H1 (cell line): ENCODE results near the gene COL28A1. TPM values are rescaled to one million over a fixed set of nuclear protein-coding genes. Genes with fewer than 3 reads are reported as not detected.

Experiments used
- CTCF ChIA-PET: fragments of 300-600 bp; sonication (Branson Sonifier 250); formaldehyde crosslinking; loops from one replicate; lab custom pipeline; 2021; ENCODE audit not compliant: partially characterized antibody; lab: Charles Lee
- POLR2A ChIA-PET: fragments of 300-600 bp; sonication (Branson Sonifier 250); formaldehyde crosslinking; loops from one replicate; lab custom pipeline; 2021; ENCODE audit warnings: inconsistent platforms; ENCODE audit not compliant: partially characterized antibody; lab: Charles Lee
- DNase-seq, 2 experiments: peaks; one replicate each; pipeline versions ENCODE4 v3.0.0 to v3.0.0-alpha.2; 2010 to 2022; ENCODE audit warnings: low spot score in 2 of 2, low read depth in 1 of 2, mixed read lengths in 1 of 2
- FAIRE-seq: peaks from 2 replicates; lab custom pipeline; 2011; peaks lifted over from hg19 to GRCh38; lab: Jason Lieb, UNC
- H2AFZ ChIP-seq: 2 replicates; pipeline ENCODE4 v1.8.1; 2012; ENCODE audit warnings: low read length, inconsistent platforms
- H2AK5ac ChIP-seq: 2 replicates; pipeline ENCODE4 v1.6.1; 2013; ENCODE audit warnings: low read depth, low read length
- H2BK120ac ChIP-seq: replicated peaks from 2 replicates; pipeline ENCODE3; 2013; ENCODE audit warnings: low read depth, low read length, inconsistent platforms
- H2BK12ac ChIP-seq: 2 replicates; pipeline ENCODE4 v1.6.1; 2013; ENCODE audit warnings: low read depth, low read length
- H2BK15ac ChIP-seq: 2 replicates; pipeline ENCODE4 v1.6.1; 2013; ENCODE audit warnings: low read length
- H2BK20ac ChIP-seq: 2 replicates; pipeline ENCODE4 v1.6.1; 2013; ENCODE audit warnings: low read length
- H2BK5ac ChIP-seq: 2 replicates; pipeline ENCODE4 v1.6.1; 2013; ENCODE audit warnings: low read depth, low read length
- H3K14ac ChIP-seq: 2 replicates; pipeline ENCODE4 v1.6.1; 2013; ENCODE audit warnings: inconsistent platforms; ENCODE audit not compliant: insufficient read length
- H3K18ac ChIP-seq: 2 replicates; pipeline ENCODE4 v1.6.1; 2013; ENCODE audit warnings: low read length; ENCODE audit errors: extremely low read depth
- H3K23ac ChIP-seq: 2 replicates; pipeline ENCODE4 v1.6.1; 2013; ENCODE audit warnings: inconsistent platforms; ENCODE audit not compliant: insufficient read length
- H3K23me2 ChIP-seq: 2 replicates; pipeline ENCODE4 v1.6.1; 2013; ENCODE audit warnings: low read depth, low read length
- H3K27ac ChIP-seq: 2 replicates; pipeline ENCODE4 v1.6.1; 2011; ENCODE audit warnings: low read depth, low read length, inconsistent platforms
- H3K27me3 ChIP-seq, 4 experiments: replicated peaks in 1 of 4; 1 replicate in 1 of 4; 2 replicates in 3 of 4; pipeline versions ENCODE4 v1.6.1 to v1.8.1; 2011 to 2013; ENCODE audit warnings: low read length in 3 of 4, mild to moderate bottlenecking in 3 of 4, inconsistent platforms in 2 of 4, mixed read lengths in 2 of 4, moderate library complexity in 1 of 4; ENCODE audit not compliant: control insufficient read depth in 3 of 4, insufficient read depth in 3 of 4; ENCODE audit errors: extremely low read depth in 1 of 4
- H3K36me3 ChIP-seq, 4 experiments: 2 replicates each; pipeline versions ENCODE4 v1.6.1 to v1.8.1; 2011 to 2013; ENCODE audit warnings: mild to moderate bottlenecking in 4 of 4, low read length in 3 of 4, moderate library complexity in 2 of 4, control low read depth in 1 of 4, inconsistent platforms in 1 of 4; ENCODE audit not compliant: insufficient read depth in 4 of 4, control insufficient read depth in 2 of 4
- H3K4ac ChIP-seq: replicated peaks from 2 replicates; pipeline ENCODE3; 2013; ENCODE audit warnings: low read length, low read depth, mixed read lengths, inconsistent platforms; ENCODE audit not compliant: insufficient read length
- H3K4me1 ChIP-seq, 4 experiments: replicated peaks in 1 of 4; 1 replicate in 1 of 4; 2 replicates in 3 of 4; pipeline versions ENCODE4 v1.6.1 to v1.8.1; 2011 to 2013; ENCODE audit warnings: low read length in 3 of 4, inconsistent platforms in 2 of 4, mixed read lengths in 1 of 4; ENCODE audit not compliant: insufficient read depth in 4 of 4, control insufficient read depth in 3 of 4
- H3K4me2 ChIP-seq, 2 experiments: 2 replicates each; pipeline versions ENCODE4 v1.6.1 to v1.8.1; 2011 to 2013; ENCODE audit warnings: low read depth in 2 of 2, low read length in 2 of 2, control low read depth in 1 of 2, inconsistent platforms in 1 of 2, mild to moderate bottlenecking in 1 of 2; ENCODE audit not compliant: insufficient read depth in 1 of 2
- H3K4me3 ChIP-seq, 4 experiments: fragments of 200-600, 300-600 bp in 1 of 4; sonication (generic), shearing (Covaris generic), sonication (Bioruptor Twin) in 1 of 4; 2 replicates each; pipeline versions ENCODE4 v1.5.1 to v1.8.1; 2011 to 2016; ENCODE audit warnings: low read length in 4 of 4, low read depth in 3 of 4, control low read depth in 2 of 4, inconsistent platforms in 2 of 4, mild to moderate bottlenecking in 2 of 4, mixed read lengths in 1 of 4, moderate library complexity in 1 of 4; ENCODE audit not compliant: insufficient read depth in 2 of 4; ENCODE audit errors: extremely low read depth in 1 of 4
- H3K56ac ChIP-seq: replicated peaks from 2 replicates; pipeline ENCODE3; 2013; ENCODE audit warnings: low read depth, mild to moderate bottlenecking, mixed read lengths, low read length, inconsistent platforms; ENCODE audit not compliant: insufficient read length
- H3K79me1 ChIP-seq: 2 replicates; pipeline ENCODE4 v1.6.1; 2013; ENCODE audit warnings: low read depth, low read length, control low read depth
- H3K79me2 ChIP-seq, 2 experiments: 2 replicates each; pipeline versions ENCODE4 v1.6.1 to v1.8.1; 2012 to 2013; ENCODE audit warnings: low read length in 2 of 2, mild to moderate bottlenecking in 2 of 2, inconsistent platforms in 1 of 2; ENCODE audit not compliant: insufficient read depth in 2 of 2, control insufficient read depth in 1 of 2
- H3K9ac ChIP-seq, 4 experiments: replicated peaks in 1 of 4; 1 replicate in 1 of 4; 2 replicates in 3 of 4; pipeline versions ENCODE4 v1.6.1 to v1.8.1; 2011 to 2013; ENCODE audit warnings: low read depth in 3 of 4, low read length in 3 of 4, control low read depth in 2 of 4, mild to moderate bottlenecking in 2 of 4, moderate library complexity in 2 of 4, inconsistent platforms in 1 of 4; ENCODE audit errors: extremely low read depth in 1 of 4
- H3K9me3 ChIP-seq, 2 experiments: 2 replicates each; pipeline versions ENCODE4 v1.6.1 to v1.8.1; 2012 to 2013; ENCODE audit warnings: mild to moderate bottlenecking in 2 of 2, moderate library complexity in 2 of 2, control low read depth in 1 of 2, inconsistent platforms in 1 of 2, low read depth in 1 of 2, low read length in 1 of 2, mixed read lengths in 1 of 2; ENCODE audit not compliant: insufficient read depth in 2 of 2
- H4K20me1 ChIP-seq, 2 experiments: replicated peaks in 1 of 2; 2 replicates each; pipeline versions ENCODE3 to v1.8.1; 2011 to 2013; ENCODE audit warnings: inconsistent platforms in 2 of 2, low read length in 2 of 2, mild to moderate bottlenecking in 1 of 2; ENCODE audit not compliant: insufficient read depth in 2 of 2, control insufficient read depth in 1 of 2
- H4K5ac ChIP-seq: 2 replicates; pipeline ENCODE4 v1.6.1; 2013; ENCODE audit warnings: low read length, low read depth, mixed read lengths, inconsistent platforms; ENCODE audit not compliant: insufficient read length
- H4K8ac ChIP-seq: 2 replicates; pipeline ENCODE4 v1.8.0; 2013; ENCODE audit warnings: mild to moderate bottlenecking, moderate library complexity, low read length, inconsistent platforms; ENCODE audit not compliant: insufficient read depth; ENCODE audit errors: extremely low read depth
- H4K91ac ChIP-seq: replicated peaks from 2 replicates; pipeline ENCODE3; 2013; ENCODE audit warnings: low read length, mixed read lengths, inconsistent platforms; ENCODE audit not compliant: insufficient read length
- RAD21 ChIP-seq, 2 experiments: IDR thresholded peaks in 1 of 2; conservative IDR thresholded peaks in 1 of 2; 2 replicates each; pipeline ENCODE4 v1.6.1; 2011; ENCODE audit warnings: low read depth in 2 of 2, low read length in 2 of 2, improper control_type of control experiment in 1 of 2, inconsistent platforms in 1 of 2, mild to moderate bottlenecking in 1 of 2, moderate library complexity in 1 of 2
- SUZ12 ChIP-seq: fragments of 200-600 bp; sonication (generic); IDR thresholded peaks from 2 replicates; pipeline ENCODE4 v1.6.1; 2012; ENCODE audit warnings: mild to moderate bottlenecking, inconsistent platforms, low read length, moderate library complexity, mixed read lengths
- WGBS, 2 experiments: shearing (Covaris generic) in 1 of 2; methylation state at CpG; one replicate each; pipeline versions ENCODE4 v1.1.6 to v1.1.7; 2013 to 2015; ENCODE audit warnings: low lambda C conversion rate in 2 of 2, mixed read lengths in 2 of 2, inconsistent platforms in 1 of 2, low coverage in 1 of 2, missing lambda C conversion rate in 1 of 2; ENCODE audit not compliant: insufficient replicate concordance in 2 of 2, insufficient coverage in 1 of 2, insufficient read length in 1 of 2; ENCODE audit errors: extremely low coverage in 1 of 2, missing lambda C conversion rate in 1 of 2; 5-methylcytosine and 5-hydroxymethylcytosine counted together
- polyA plus RNA-seq, 7 experiments: library from polyadenylated mRNA; depleted of rRNA in 3 of 7; stranded (reverse) in 5 of 7; unstranded in 2 of 7; fragments of >200 nt in 5 of 7; fragments of 200-250 nt in 2 of 7; gene quantifications; 1 replicate in 5 of 7; 2 replicates in 1 of 7; 4 replicates in 1 of 7; pipeline versions ENCODE4 v1.2.1 to v1.2.3, GENCODE V29; 2011 to 2013; ENCODE audit warnings: missing spikeins in 2 of 7, mixed read lengths in 2 of 7
- total RNA-seq: library from RNA; stranded (reverse); fragmentation: NEBNext Ultra II Directional; extraction: Animal tissue kit (Norgen Biotek cat#: 25700); gene quantifications from 2 replicates; pipeline ENCODE4 v1.2.1, GENCODE V29; 2021
- TF ChIP-seq, protein P1 (sequence below), 3 experiments: IDR thresholded peaks; 1 replicate in 2 of 3; 2 replicates in 1 of 3; pipeline versions ENCODE4 v1.5.1 to v1.6.1; 2011; ENCODE audit warnings: low read length in 3 of 3, mild to moderate bottlenecking in 3 of 3, inconsistent platforms in 2 of 3, low read depth in 1 of 3, moderate library complexity in 1 of 3; ENCODE audit not compliant: insufficient read depth in 1 of 3; ENCODE audit errors: control extremely low read depth in 1 of 3

The COL28A1 gene
- total and polyA plus RNA-seq, 2 of the 8 experiments (the other 6 are each of a cell fraction or from before 2014, with no cell fraction given), result 0.22 to 0.38 TPM

DNA sequence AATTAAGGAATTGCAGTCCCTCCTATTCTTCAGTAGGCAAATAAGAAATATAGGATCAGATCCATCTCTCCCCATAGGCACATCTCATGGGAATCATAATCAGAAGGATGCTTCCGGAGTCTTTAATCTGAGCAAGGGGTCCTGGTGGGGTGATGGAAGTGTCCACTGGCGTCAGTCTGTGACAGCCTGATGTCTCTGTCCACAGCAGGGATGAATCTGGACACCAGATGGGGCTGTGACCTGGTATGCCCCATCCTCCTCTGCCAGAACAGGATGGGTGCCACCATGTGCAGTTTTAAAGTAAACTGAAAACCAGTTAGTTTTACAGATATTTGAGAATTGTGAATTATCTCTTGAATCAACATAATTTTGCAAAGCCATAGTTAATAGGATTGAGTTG, 204.7 kb downstream of the COL28A1 start:
- CTCF ChIA-PET, result interaction anchor here (0.9 to 1.5 kb wide), 3 partner anchors 10 to 93 kb away, joined by 3 read pairs; no protein-coding TSS in a partner anchor
- Histone ChIP-seq H3K23ac (no peak overlapping the region), H4K91ac (no peak overlapping the region), H3K4me1 (no peaks in the 10 kb centered on the region), H3K56ac (no peak overlapping the region), H3K18ac (no peak overlapping the region), H2BK15ac (no peak overlapping the region), H3K79me2 (no peaks in the 10 kb centered on the region), H3K9me3 (peaks cover 0 to 2% of the 10 kb centered on the region in 2 experiments; a peak in 1 of 4 replicates), H3K9ac (no peak overlapping the region), H4K8ac (no peak overlapping the region), H2AFZ (no peak overlapping the region), H3K4me2 (no peak overlapping the region), H3K36me3 (no peaks in the 10 kb centered on the region), H2BK120ac (no peak overlapping the region), H3K4ac (no peak overlapping the region), H3K27me3 (no peaks in the 10 kb centered on the region), H2AK5ac (peak overlapping the region; percentile 14; the same call in 1 of the 2 replicates), H3K27ac (no peak overlapping the region), H2BK5ac (no peak overlapping the region), H2BK12ac (no peak overlapping the region), H4K5ac (no peak overlapping the region), H4K20me1 (no peaks in the 10 kb centered on the region), H3K14ac (no peak overlapping the region), H3K23me2 (no peaks in the 10 kb centered on the region), H3K79me1 (no peaks in the 10 kb centered on the region), H2BK20ac (no peak overlapping the region), H3K4me3 (no peak overlapping the region)
- no peak for DNase-seq
- 87% methylated on average over 2 of the region's 2 CpGs; no CpG with 5 or more reads in 1 of the 2 experiments for WGBS, 2 experiments
- TF ChIP-seq, protein P1, sequence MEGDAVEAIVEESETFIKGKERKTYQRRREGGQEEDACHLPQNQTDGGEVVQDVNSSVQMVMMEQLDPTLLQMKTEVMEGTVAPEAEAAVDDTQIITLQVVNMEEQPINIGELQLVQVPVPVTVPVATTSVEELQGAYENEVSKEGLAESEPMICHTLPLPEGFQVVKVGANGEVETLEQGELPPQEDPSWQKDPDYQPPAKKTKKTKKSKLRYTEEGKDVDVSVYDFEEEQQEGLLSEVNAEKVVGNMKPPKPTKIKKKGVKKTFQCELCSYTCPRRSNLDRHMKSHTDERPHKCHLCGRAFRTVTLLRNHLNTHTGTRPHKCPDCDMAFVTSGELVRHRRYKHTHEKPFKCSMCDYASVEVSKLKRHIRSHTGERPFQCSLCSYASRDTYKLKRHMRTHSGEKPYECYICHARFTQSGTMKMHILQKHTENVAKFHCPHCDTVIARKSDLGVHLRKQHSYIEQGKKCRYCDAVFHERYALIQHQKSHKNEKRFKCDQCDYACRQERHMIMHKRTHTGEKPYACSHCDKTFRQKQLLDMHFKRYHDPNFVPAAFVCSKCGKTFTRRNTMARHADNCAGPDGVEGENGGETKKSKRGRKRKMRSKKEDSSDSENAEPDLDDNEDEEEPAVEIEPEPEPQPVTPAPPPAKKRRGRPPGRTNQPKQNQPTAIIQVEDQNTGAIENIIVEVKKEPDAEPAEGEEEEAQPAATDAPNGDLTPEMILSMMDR (IDR thresholded peaks at IDR 0.05; ENCODE audit: control extremely low read depth in 1 of 3, insufficient read depth in 1 of 3, low read depth in 1 of 3, low read length in 3 of 3), result peak in 2 of 3 experiments; percentile 46 to 53; a peak in 2 of 4 replicates
- TF ChIP-seq SUZ12, result no peak
- peak; percentile 31 to 53 for TF ChIP-seq RAD21 (IDR thresholded peaks at IDR 0.05 in 1 of 2, conservative IDR thresholded peaks at IDR 0.05 in 1 of 2; ENCODE audit: low read depth in 2 of 2, low read length in 2 of 2)
- FAIRE-seq, result no peak
- POLR2A ChIA-PET, result no interaction called here
